Small intestine (tissue), 7 donors: ENCODE measurements around the gene ISM1. TPM values are rescaled to one million over a fixed set of nuclear protein-coding genes. Genes with fewer than 3 reads are reported as not detected.

Experiments used
- DNase-seq, 2 donors: peaks; one replicate each; pipeline versions ENCODE4 v3.0.0 to v3.0.0-alpha.2; 2013
- FAIRE-seq: peaks from 2 replicates; lab custom pipeline; 2012; peaks lifted over from hg19 to GRCh38; lab: Jason Lieb, UNC
- H3K27ac ChIP-seq, 3 donors: one replicate each; pipeline ENCODE4 v1.5.1; 2013; ENCODE audit warnings: low read length in 2 of 3, mild to moderate bottlenecking in 2 of 3, control low read depth in 1 of 3, inconsistent platforms in 1 of 3, low read depth in 1 of 3, moderate library complexity in 1 of 3
- H3K27me3 ChIP-seq, 3 donors: one replicate each; pipeline ENCODE4 v1.6.1; 2013; ENCODE audit warnings: low read length in 3 of 3, inconsistent platforms in 1 of 3; ENCODE audit not compliant: control insufficient read depth in 3 of 3, insufficient read depth in 3 of 3
- H3K36me3 ChIP-seq, 3 donors: one replicate each; pipeline ENCODE4 v1.6.1; 2013; ENCODE audit warnings: low read length in 3 of 3, inconsistent platforms in 1 of 3, low read depth in 1 of 3, mild to moderate bottlenecking in 1 of 3, moderate library complexity in 1 of 3; ENCODE audit not compliant: control insufficient read depth in 3 of 3, insufficient read depth in 2 of 3
- H3K4me1 ChIP-seq, 3 donors: one replicate each; pipeline ENCODE4 v1.6.1; 2013; ENCODE audit warnings: low read length in 2 of 3, inconsistent platforms in 1 of 3, low read depth in 1 of 3, mild to moderate bottlenecking in 1 of 3, moderate library complexity in 1 of 3; ENCODE audit not compliant: control insufficient read depth in 3 of 3, insufficient read depth in 2 of 3
- H3K4me3 ChIP-seq, 3 donors: one replicate each; pipeline ENCODE4 v1.5.1; 2013; ENCODE audit warnings: low read length in 3 of 3, control low read depth in 1 of 3, inconsistent platforms in 1 of 3, low read depth in 1 of 3, mild to moderate bottlenecking in 1 of 3, moderate library complexity in 1 of 3
- H3K9me3 ChIP-seq, 2 donors: one replicate each; pipeline ENCODE4 v1.6.1; 2013; ENCODE audit warnings: low read depth in 1 of 2, low read length in 1 of 2; ENCODE audit not compliant: control insufficient read depth in 2 of 2, insufficient read depth in 1 of 2
- WGBS, 3 donors: extraction: QIAGEN DNeasy Blood & Tissue Kit; methylation state at CpG; one replicate each; pipeline ENCODE4 v1.1.7; 2013; 5-methylcytosine and 5-hydroxymethylcytosine counted together
- polyA plus RNA-seq, 4 donors: library from polyadenylated mRNA; stranded (reverse) in 3 of 4; unstranded in 1 of 4; fragments of 200-250 nt in 3 of 4; fragments of 120-200 nt in 1 of 4; gene quantifications; one replicate each; pipeline versions ENCODE4 v1.2.1 to v1.2.3, GENCODE V29; 2013
- donor health status: healthy with polysubstance abuse.
- donor health status: control.
- donor health status: control.
- donor health status: Bipolar disorder and iron deficiency.
- donor health status: healthy.

Gene ISM1
- polyA plus RNA-seq, 4 donors = 0.45 to 0.62 TPM; not detected in 2

DNA sequence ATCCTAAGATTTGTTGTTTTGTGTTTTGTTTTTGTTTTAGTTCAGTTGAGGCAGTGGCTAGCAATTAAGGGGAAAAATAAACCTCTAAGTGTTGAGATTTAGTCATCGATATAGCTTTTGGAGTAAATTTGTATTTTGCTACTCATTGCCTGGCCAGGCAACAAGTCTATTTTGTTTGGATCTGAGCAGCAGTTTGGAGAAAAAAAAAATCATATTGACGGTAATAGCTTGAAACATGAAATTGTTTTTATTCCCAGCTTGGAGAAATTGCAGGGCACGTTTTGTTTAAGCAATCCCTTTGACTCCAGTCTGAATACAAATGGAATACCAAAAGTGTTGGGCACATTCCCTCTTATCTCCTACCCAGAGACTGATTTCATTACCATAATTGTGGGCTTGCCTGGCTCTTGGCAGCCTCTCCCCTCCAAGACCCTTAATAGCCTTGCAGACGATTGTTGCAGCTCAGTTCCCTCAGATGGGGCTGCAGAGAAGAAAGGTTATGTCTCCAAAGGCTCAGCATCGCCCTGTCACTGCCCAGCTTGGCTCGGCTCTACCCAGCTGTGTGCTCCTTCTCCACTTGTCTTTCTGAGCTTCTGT, 56.0 kb downstream of the ISM1 start:
- no peak for FAIRE-seq

DNA sequence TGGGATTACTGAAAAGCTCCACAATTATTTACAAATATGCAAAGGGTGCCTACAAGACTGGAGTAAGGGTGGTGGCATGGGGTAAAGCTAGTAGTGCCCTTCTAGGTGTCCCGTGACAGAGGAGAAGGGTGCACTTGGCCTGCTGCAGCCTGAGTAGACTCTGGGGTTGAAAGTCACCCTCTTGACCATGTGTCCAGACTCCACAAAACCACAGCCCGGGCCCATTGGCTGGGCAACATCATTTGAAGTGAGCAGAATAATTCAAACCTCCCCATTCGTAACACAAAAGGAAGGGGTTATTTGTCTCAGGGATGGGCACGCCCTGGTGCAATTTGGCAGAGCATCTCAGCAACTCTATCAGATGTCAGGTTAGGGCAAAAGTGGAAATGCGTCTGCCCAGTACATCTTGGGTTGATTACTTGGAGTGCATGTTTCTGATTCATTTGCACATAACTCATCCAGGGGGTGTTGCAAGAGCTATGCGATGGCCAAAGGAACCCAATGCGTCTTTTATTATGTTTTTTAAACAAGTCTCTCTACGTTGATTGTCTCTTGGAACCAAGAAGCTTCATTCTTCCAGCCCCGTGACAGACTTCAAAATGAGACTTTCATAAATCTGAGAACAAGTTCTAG, 56.7 kb downstream of the ISM1 start:
- Histone ChIP-seq H3K27ac (no peak overlapping the region), H3K36me3 (no peaks in the 10 kb centered on the region), H3K27me3 (no peaks in the 10 kb centered on the region), H3K4me3 (no peak overlapping the region), H3K4me1 (no peaks in the 10 kb centered on the region), H3K9me3 (no peaks in the 10 kb centered on the region)
- WGBS, 3 donors = 85 to 93% (median 87%) methylated on average over 9 of the region's 9 CpGs
- FAIRE-seq (no peak), DNase-seq (no peak)

More for the DNA sequence above, 56.0 kb downstream of the ISM1 start:
- Histone ChIP-seq H3K36me3 (no peaks in the 10 kb centered on the region), H3K27me3 (no peaks in the 10 kb centered on the region), H3K4me3 (no peak overlapping the region), H3K4me1 (no peaks in the 10 kb centered on the region), H3K27ac (no peak overlapping the region), H3K9me3 (no peaks in the 10 kb centered on the region)
- no peak for DNase-seq
- 70 to 84% (median 84%) methylated on average over 6 of the region's 6 CpGs for WGBS, 3 donors

DNA sequence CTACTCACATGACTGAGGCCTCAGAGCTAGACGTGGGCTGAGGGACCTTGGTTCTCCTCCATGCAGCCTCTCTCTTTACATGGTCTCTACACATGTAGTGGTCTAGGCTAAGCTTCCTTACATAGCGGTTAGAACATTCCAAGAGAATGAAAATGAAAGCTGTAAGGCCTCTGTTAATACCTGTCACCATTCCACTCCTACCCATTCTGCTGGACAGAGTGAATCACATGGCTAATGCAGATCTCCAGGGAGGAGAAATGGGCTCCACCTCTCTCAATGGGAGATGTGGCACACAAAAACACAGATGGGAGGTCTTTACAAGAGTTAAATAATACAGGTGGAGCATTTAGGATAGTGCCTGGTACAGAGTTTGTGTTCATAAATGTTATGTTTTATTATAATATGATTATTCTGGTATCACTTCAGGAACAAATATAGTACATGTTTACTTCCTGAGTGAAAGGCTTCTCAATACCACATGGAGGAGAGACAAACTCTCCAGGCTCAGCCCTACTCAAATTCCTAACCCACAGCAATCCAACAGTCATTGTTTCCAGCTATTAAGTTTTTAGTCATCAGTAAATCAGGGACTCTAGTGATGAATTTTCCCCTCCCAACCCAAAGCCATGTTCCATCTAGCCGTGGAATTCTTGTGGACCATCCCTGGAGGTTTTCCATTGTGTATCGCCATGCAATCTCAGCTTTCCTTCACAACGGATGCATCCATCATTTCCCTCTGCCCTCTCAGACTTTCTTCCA, 57.9 kb downstream of the ISM1 start:
- Histone ChIP-seq H3K4me1 (no peaks in the 10 kb centered on the region), H3K36me3 (no peaks in the 10 kb centered on the region), H3K27me3 (no peaks in the 10 kb centered on the region), H3K9me3 (no peaks in the 10 kb centered on the region), H3K27ac (no peak overlapping the region), H3K4me3 (no peak overlapping the region)
- DNase-seq = no peak
- no peak for FAIRE-seq
- WGBS, 3 donors = 75 to 94% (median 91%) methylated on average over 5 of the region's 5 CpGs

DNA sequence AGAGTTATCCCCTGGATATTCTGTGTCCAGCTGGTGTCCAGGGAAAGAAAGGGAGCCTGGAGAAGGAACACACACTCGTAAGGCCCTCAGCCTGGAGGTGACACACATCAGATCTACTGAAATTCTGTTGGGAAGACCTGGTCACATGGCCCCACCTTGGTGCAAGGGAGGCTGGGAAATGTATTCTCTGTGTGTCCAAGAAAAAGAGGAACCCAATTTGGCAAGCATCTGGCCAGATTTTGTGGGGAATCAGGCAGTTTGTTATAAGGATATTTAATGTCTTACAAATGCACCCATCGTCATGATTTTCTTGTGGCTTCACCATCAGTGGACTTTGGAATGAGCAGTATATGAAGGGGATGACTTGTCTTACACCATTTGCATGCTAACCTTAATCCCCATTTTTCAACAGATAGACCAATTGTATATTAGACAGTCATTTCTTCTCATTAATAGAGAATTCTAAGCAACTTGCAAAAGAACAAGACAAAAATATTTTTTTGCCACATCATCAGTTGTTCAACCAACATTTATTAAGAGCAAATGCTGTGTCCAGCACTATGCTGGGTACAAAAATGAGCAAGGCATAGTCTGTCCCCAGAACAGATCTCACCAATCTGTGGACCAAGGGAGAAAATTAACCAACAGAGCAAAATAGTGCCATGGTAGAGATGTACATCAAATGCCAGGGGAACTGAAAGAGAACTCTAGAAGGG, 59.7 kb downstream of the ISM1 start:
- no peak overlapping the region for H3K4me3 ChIP-seq
- no peak for FAIRE-seq
- no peaks in the 10 kb centered on the region for H3K36me3 ChIP-seq
- H3K27ac ChIP-seq = no peak overlapping the region
- no peaks in the 10 kb centered on the region for H3K4me1 ChIP-seq
- no peak for DNase-seq
- H3K9me3 ChIP-seq = no peaks in the 10 kb centered on the region
- 87 to 92% (median 90%) methylated on average over 2 of the region's 2 CpGs for WGBS, 3 donors
- H3K27me3 ChIP-seq = no peaks in the 10 kb centered on the region

DNA sequence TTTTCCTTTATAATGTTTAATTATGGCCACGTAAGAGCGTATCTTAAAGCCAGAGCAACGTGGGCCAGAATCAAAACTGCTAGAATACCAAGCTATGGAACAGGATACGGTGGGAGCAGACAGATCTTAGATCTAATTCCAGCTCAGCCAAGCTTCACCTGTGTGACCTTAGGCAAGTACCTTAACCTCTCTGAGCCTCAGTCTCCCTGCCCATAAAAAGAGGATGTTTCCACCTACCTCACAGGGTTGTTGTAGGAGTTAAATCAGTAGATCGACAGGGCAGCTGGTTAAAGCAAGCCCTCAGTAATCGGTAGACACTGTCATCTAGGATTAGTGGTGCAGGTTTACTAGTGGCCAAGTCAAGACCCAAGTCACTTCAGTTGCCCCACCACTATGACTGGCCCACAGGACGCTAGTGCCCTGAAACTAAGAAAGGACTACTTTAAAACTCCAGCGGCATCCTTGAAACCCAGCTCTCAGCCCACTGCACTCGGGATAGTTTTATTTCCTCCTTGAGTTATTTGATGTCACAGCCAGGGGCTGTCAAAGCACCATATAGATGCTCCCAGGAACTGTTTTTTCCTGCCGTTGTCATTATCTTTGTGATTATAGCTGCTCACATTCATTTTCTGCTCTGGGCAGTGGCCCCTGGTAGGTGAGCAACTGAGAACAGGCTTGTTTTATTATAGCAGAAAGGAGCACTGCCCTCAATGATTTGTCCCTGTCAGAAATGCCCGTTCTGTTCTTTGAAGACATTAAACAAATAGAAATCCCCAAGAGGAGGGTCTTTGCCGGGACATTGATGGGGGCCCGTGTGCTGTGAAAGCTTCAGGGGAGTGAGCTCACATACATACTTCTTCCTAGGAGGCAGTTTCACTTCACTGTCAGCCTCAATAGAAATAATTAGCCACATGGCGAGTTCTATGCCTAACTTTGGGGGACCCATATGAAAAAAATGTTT, 63.1 kb downstream of the ISM1 start:
- Histone ChIP-seq H3K36me3 (no peaks in the 10 kb centered on the region), H3K27ac (no peak overlapping the region), H3K27me3 (no peaks in the 10 kb centered on the region), H3K9me3 (no peaks in the 10 kb centered on the region), H3K4me3 (no peak overlapping the region), H3K4me1 (no peaks in the 10 kb centered on the region)
- DNase-seq (no peak), FAIRE-seq (no peak)
- 76 to 78% (median 77%) methylated on average over 14 of the region's 14 CpGs for WGBS, 3 donors

DNA sequence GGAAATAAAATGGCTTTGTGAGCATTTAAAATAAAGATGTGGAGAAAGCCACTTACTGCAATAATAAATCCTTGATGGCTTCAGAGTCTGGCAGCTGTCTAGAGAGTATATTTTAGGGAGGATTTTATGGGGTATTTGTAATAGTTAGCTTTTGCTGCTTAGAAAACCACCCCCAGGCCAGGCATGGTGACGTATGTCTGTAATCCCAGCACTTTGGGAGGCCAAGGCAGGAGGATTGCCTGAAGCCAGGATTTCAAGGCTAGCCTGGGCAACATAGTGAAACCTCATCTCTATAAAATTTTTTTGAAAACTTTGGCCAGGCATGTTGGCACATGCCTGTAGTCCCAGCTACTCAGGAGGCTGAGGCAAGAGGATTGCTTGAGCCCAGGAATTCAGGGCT, 63.8 kb downstream of the ISM1 start:
- WGBS, 3 donors = 37 to 94% (median 73%) methylated on average over 1 of the region's 1 CpG
- FAIRE-seq = no peak
- Histone ChIP-seq H3K4me3 (no peak overlapping the region), H3K36me3 (no peaks in the 10 kb centered on the region), H3K4me1 (no peaks in the 10 kb centered on the region), H3K9me3 (no peaks in the 10 kb centered on the region), H3K27me3 (no peaks in the 10 kb centered on the region), H3K27ac (no peak overlapping the region)
- no peak for DNase-seq

DNA sequence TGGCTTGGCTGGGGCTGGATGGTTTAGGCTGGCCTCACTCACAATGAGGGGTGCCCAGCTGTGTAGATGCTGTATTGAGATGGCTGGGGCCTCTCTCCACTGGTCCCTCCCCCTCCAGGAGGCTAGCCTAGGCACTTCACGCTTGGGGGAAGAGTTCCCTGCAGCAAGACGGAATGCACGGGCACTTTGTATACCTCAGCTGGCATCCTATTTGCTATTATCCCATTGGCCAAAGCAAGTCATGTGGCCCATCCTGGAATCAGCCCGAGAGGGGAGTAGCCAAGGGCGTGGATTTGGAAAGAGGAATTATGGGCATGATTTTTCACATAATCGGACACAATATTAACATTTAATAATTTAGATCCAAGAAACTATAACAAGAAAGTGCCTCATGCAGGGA, 64.3 kb downstream of the ISM1 start:
- no peak for DNase-seq
- Histone ChIP-seq H3K4me1 (no peaks in the 10 kb centered on the region), H3K27me3 (no peaks in the 10 kb centered on the region), H3K9me3 (no peaks in the 10 kb centered on the region), H3K4me3 (no peak overlapping the region), H3K27ac (no peak overlapping the region), H3K36me3 (no peaks in the 10 kb centered on the region)
- FAIRE-seq = no peak
- WGBS, 3 donors = 86 to 93% (median 91%) methylated on average over 6 of the region's 6 CpGs
